ENCODE results near the gene MLYCD.

Gene MLYCD

DNA sequence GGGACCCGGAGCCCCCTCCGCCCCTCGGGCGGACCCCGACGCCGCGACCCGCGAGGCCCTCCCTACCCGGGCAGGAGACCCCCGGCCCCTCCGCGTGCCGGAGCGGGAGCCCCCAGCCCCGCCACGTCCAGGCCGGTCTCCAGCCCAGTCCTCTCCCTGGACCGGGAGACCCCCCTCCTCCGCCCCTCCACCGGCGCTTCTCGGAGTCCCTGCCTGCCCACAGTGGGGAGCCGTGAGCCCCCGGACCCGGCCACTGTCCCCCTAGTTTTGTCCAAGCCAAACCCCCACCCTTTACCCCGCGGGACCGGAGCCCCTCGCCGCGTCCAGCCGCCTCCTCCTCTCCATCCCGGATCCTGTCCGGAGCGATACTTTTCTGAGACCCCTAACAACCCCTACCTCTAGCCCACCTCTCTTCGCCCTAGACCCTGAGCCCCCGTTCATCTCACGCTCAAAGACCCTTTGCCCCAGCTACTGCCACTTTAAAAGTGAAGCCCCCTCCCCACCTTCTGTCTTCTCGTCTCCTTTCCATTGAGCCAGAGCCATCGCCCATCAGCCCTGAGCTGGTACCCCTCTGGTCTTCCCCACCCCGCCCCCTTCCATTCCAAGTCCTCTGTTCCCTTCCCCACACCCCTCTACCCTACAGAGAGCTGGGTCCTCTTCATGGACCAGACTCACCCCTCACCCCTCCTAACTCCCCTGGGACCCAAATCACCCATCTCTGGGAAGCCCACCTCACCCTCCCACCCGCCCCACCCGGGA, 70.2 kb downstream of the MLYCD start:
- no peak for DNase-seq (ENCODE audit: low read depth, low spot score)

DNA sequence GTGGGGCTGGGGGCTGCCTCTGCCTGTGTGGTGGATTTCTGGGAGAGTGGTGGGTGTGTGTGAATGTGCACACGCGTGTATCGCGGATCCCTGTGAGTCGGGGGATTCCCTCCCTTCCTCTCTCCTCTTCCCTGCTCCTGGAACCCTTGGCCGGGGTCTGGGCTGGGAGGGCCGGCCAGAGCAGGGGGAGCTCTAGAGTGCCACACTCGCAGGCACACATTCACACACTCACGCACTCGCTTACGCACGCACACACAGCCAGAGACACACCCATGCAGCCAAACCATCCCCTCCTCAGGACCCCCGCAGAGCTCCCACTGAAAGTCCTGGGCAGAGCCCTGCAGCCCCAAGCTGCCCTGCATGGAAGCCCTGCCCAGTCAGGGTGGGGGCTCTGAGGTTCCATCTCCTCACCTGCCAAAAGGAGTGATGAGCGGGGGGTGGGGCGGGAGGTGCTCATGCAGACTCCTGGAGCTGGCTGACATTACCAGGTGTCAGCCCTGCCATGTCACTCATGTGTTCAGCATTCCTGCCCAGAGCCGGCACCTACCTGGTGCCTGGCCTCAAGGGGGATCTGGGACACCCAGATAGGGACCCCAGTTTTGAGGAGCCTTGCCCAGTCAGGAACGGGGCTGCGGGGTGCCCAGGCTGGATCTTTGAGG, 71.0 kb downstream of the MLYCD start:
- no peak for DNase-seq (ENCODE audit: low read depth, low spot score)

DNA sequence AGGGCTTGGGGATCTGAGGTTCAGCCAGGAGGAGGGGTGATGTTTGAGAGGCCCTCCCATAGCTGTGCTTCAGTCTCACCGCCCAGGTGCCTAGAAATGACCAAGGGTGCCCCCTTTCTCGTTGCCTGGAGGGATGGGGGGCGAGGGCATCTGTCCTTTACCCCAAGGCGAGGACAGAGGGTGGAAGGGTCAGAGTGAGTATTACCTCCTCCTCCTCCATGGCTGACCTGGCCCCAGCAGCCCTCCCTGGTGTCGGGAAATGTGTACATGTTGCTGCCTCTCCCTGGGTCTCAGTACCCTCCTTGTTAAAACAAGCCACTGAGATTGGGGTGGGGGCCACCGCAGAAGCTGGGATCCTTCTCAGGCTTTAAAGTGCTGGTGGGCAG, 71.5 kb downstream of the MLYCD start:
- no peak for DNase-seq (ENCODE audit: low read depth, low spot score)

DNA sequence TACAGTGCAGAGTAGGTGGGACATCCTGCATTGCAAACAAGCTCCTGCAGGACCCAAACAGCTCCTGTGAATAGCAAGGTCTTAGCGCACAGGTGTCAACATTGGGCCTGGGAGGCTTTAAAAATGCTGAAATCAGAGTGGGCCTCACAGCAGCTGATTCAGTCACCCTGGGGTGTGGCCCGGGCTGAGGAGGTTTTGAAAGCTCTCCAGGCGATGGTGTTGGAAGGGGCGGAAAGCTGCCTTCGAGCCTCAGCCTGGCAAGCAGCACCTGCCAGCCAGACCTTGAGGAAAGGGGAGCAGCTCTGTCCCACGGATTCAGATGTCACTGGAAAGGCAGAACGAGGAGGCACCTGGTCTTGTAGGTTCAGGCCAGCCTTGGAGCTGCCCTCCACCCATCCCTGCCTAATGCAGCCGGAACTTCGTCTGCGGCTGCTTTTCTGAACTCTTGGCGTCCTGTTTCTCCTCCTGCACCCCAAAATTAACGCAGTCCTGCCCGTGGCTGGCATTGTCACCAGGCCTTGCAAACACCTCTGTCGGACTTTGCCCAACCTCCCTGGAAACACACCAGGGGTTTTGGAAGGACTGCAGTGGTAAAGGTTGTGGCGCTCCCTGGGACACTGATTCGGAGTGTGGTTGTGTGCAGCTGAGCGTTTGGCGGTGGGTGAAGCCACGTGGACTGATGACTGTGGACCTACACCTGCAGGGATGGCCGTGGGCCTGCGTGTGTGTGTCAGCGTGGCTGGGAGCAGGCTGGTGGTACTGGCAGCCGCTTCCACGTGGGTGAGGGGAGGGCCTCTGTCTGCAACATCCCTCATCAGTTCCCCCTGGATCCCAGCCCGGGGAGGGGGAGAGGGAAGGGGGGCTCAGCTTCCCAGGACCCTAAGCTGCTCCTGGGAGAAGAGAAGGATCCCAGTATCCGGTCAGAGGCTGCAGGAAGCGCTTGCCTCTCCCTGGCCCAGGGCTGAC, 72.5 kb downstream of the MLYCD start:
- DNase-seq (ENCODE audit: low read depth, low spot score): no peak

DNA sequence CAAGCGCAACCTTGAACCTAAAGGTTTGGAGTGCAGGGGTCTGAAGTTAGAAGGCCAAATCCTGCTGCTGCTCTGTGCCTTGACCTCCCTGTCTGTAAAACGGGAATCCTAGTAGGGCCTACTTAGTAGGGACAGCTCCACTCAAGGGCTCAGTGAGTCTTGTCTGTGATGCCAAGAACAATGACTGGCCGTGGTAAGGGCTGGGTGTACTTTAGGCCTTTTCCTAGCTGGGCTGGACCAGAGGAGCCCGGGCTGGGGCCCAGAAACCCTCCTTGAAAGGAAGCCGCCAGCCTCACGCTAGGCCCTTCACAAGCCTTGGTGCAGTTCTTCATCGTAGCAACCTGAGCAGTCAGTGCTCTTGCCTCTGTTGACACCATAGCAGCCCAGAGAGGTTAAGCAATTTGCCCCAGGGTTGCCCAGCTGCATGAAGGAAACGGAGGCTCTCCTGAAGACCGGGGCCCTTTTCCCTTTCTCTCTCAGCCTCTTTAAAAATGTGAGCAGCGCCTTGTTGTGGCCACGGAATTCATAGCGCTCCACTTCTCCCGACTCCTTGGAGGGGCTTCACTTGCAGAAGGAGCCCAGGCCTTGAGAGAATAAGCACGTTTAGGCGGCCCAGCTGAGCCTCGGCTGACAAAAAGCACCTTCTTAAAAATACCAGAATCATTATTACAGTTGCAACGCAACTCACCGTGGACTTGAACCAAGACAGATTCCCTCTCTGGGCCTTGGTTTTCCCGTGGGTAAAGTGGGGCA, 73.5 kb downstream of the MLYCD start:
- DNase-seq (ENCODE audit: low read depth, low spot score): no peak

DNA sequence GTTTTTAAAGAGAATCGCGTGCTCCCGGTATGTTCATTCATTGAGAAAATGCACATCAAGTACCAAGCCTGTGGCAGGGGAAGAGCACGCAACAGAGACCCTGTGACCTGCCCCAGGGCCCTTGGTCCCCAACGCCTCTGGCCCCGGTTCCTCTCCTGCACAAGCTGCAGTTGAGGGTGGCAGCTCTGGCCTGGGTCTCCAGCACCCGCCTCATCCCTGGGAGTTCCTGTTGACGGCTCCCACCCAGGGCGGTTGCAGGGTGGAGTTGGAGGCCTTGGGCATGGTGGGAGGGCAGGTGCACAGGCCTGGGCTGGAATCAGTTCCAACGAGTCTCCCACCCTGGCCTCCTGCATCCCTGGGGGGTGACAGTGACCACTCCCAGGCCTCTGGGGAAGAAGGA, 74.2 kb downstream of the MLYCD start:
- no peak for DNase-seq (ENCODE audit: low read depth, low spot score)

DNA sequence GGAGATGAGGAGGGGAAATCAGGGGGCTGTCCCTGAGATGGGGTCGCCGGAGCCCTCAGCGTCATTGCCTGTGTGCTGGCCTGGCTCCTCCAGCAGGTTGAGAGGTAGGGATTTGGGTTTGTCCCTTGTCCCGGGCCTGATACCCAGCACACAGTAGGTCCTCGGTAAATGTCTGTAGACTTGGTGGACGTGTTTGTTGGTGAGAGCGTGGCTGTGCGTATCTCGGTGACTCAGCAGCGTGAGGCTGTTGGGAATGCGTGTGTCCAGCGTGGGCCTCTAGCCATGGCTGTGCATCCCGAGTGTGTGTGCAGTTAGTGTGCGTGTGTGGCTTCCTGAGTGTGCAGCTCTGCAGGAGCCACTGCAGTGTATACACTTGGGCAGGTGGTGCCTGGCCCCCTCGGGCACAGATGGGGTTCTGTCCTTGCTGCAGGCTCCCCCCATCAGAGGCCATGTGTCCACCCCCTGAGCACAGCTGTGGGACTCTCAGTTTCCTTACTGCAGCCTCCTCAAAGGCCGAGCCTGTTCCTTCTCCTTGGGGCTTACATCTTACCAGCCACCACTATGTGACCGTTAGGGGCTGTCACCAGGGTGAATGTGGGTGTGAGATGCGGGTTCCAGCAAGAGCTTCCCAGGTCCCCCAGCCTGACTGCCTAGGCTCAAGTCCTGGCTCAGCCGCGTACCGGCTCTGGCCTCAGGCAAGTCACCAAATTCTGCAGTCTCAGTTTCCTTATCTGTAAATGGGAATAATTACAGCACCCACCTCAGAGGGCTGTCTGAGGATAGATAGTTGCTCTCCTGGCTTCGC, 74.9 kb downstream of the MLYCD start:
- DNase-seq (ENCODE audit: low read depth, low spot score): no peak

DNA sequence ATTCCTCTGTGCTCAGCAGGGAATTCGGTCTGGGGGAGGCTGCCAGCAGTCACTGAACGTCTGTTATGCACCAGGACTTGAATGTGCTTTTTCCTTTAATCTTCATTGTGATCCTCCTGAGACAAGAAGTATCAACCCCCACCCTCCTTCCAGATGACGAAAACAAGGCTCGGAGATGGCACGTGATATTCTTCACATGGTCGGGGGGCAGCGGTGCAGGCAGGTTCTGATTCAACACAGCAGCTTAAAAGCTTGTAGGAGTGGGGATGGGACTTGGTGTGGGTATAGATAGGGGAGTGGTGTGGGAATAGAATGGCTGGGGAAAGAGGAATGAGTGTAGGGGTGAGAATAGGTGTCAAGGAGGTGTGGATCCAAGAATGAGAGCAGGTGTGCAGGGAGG, 75.6 kb downstream of the MLYCD start:
- DNase-seq (ENCODE audit: low read depth, low spot score): no peak

DNA sequence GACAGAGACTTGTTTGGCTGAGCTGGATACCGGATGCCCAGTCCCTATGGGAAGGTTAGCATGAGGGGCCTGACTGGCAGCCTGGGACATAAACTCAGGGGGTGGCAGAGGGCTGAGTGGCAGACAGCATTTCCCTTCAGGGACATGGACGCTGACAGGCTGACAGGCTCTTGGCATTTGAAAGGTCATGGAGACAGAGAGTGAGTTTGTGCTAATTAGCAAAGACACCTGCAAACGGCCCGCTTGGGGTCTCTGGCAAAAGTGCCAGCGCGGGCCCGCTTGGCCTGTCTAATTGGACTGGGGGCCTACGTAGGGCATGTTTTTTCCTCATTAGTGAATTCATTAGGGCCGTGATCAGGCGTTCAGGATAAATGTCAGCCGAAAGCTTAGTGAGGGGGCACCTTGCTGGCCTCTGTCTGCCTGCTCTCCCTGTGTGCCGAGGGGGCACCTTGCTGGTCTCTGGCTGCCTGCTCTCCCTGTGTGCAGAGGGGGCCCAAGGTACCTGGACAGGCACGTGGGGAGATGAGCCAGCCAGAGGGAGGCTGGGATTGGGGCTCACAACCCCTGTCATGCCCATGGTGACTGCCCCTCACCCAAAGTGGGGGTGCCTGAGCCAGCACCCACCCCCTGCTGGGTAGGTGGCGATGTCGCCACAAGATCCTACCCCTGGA, 76.8 kb downstream of the MLYCD start:
- no peak for DNase-seq (ENCODE audit: low read depth, low spot score)

All from activated naive CD8-positive, alpha-beta T cell treated with anti-CD3 and anti-CD28 coated beads, Interleukin-2, amount 50 U/mL, for 16 hours (primary cell).